Measurements from ENCODE around the gene PLXDC2. TPM values are rescaled to one million over a fixed set of nuclear protein-coding genes. Genes with fewer than 3 reads are reported as not detected.

Gene PLXDC2
- total RNA-seq, 2 experiments from 2014 or later: not detected

GRCh38 chr10:19966751-19967150, 150.5 kb downstream of the PLXDC2 start:
- no peaks in the 10 kb centered on the region for H3K4me1 Mint-ChIP-seq (ENCODE audit: low read depth)
- no peaks in the 10 kb centered on the region for H3K27me3 Mint-ChIP-seq (ENCODE audit: low read depth)
- no peak overlapping the region for H3K27ac Mint-ChIP-seq
- no peaks in the 10 kb centered on the region for H3K36me3 Mint-ChIP-seq (ENCODE audit: low read depth)
- H3K9me3 Mint-ChIP-seq: no peaks in the 10 kb centered on the region
- intact Hi-C loops (cut with micrococcal nuclease): no loop called here
- CTCF ChIA-PET: no interaction called here
- DNase-seq: no peak
- H3K4me3 Mint-ChIP-seq: no peak overlapping the region

- H3K27ac Mint-ChIP-seq: no peak overlapping the region
- CTCF ChIA-PET: no interaction called here
- H3K36me3 Mint-ChIP-seq (ENCODE audit: low read depth): no peaks in the 10 kb centered on the region
- H3K27me3 Mint-ChIP-seq (ENCODE audit: low read depth): no peaks in the 10 kb centered on the region
- no peaks in the 10 kb centered on the region for H3K4me1 Mint-ChIP-seq (ENCODE audit: low read depth)
- H3K4me3 Mint-ChIP-seq: no peak overlapping the region
- H3K9me3 Mint-ChIP-seq: no peaks in the 10 kb centered on the region
- intact Hi-C loops (cut with micrococcal nuclease): no loop called here
- no peak for DNase-seq
Observed at GRCh38 chr10:19967981-19968380, 151.7 kb downstream of the PLXDC2 start.

- no peak overlapping the region for H3K4me3 Mint-ChIP-seq
- CTCF ChIA-PET: no interaction called here
- H3K27me3 Mint-ChIP-seq (ENCODE audit: low read depth): no peaks in the 10 kb centered on the region
- no peak overlapping the region for H3K27ac Mint-ChIP-seq
- H3K4me1 Mint-ChIP-seq (ENCODE audit: low read depth): no peaks in the 10 kb centered on the region
- intact Hi-C loops (cut with micrococcal nuclease): no loop called here
- no peak for DNase-seq
- no peaks in the 10 kb centered on the region for H3K9me3 Mint-ChIP-seq
- no peaks in the 10 kb centered on the region for H3K36me3 Mint-ChIP-seq (ENCODE audit: low read depth)
Observed at GRCh38 chr10:19968745-19969144, 152.5 kb downstream of the PLXDC2 start.

DNA sequence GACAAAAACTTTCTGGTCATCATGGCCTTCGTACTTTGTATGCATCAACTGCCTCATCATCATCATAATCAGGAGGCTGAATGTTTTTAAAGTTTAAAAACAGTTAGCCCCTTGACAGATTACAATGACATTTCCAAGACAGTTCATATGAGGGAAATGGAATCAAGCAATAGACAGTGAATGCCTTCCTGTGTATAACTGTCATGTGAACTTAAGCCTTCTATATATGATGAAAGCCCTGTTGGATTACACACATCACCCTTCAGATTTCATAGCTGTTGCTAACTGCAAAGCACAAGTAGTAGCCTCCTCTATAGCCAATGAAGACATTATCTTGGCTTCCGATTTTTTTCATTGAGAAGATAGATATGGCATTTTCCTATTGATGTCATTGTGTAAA, 154.0 kb downstream of the PLXDC2 start:
- CTCF ChIA-PET: no interaction called here
- Mint-ChIP-seq H3K36me3 (ENCODE audit: low read depth) (no peaks in the 10 kb centered on the region), H3K27me3 (ENCODE audit: low read depth) (no peaks in the 10 kb centered on the region), H3K9me3 (no peaks in the 10 kb centered on the region), H3K4me3 (no peak overlapping the region), H3K27ac (no peak overlapping the region), H3K4me1 (ENCODE audit: low read depth) (no peaks in the 10 kb centered on the region)
- intact Hi-C loops (cut with micrococcal nuclease): no loop called here
- no peak for DNase-seq

- no peaks in the 10 kb centered on the region for H3K4me1 Mint-ChIP-seq (ENCODE audit: low read depth)
- H3K4me3 Mint-ChIP-seq: no peak overlapping the region
- CTCF ChIA-PET: no interaction called here
- no peak overlapping the region for H3K27ac Mint-ChIP-seq
- H3K9me3 Mint-ChIP-seq: no peaks in the 10 kb centered on the region
- no peak for DNase-seq
- intact Hi-C loops (cut with micrococcal nuclease): no loop called here
- no peaks in the 10 kb centered on the region for H3K36me3 Mint-ChIP-seq (ENCODE audit: low read depth)
- no peaks in the 10 kb centered on the region for H3K27me3 Mint-ChIP-seq (ENCODE audit: low read depth)
Observed at GRCh38 chr10:19970717-19971116, 154.5 kb downstream of the PLXDC2 start.

GRCh38 chr10:19971343-19972052, 155.3 kb downstream of the PLXDC2 start:
- CTCF ChIA-PET: interaction anchor here (0.6 kb wide), 1 partner anchor 108 kb away, joined by 3 read pairs; no protein-coding TSS in a partner anchor
- Mint-ChIP-seq H3K4me3 (no peak overlapping the region), H3K36me3 (ENCODE audit: low read depth) (no peaks in the 10 kb centered on the region), H3K9me3 (no peaks in the 10 kb centered on the region), H3K27me3 (ENCODE audit: low read depth) (no peaks in the 10 kb centered on the region), H3K4me1 (ENCODE audit: low read depth) (no peaks in the 10 kb centered on the region), H3K27ac (no peak overlapping the region)
- no peak for DNase-seq
- intact Hi-C loops (cut with micrococcal nuclease): no loop called here

GRCh38 chr10:19974138-19974537, 157.9 kb downstream of the PLXDC2 start:
- Mint-ChIP-seq H3K4me3 (no peak overlapping the region), H3K4me1 (ENCODE audit: low read depth) (no peaks in the 10 kb centered on the region), H3K9me3 (no peaks in the 10 kb centered on the region), H3K36me3 (ENCODE audit: low read depth) (no peaks in the 10 kb centered on the region), H3K27me3 (ENCODE audit: low read depth) (no peaks in the 10 kb centered on the region), H3K27ac (no peak overlapping the region)
- intact Hi-C loops (cut with micrococcal nuclease): no loop called here
- no peak for DNase-seq
- CTCF ChIA-PET: no interaction called here

DNA sequence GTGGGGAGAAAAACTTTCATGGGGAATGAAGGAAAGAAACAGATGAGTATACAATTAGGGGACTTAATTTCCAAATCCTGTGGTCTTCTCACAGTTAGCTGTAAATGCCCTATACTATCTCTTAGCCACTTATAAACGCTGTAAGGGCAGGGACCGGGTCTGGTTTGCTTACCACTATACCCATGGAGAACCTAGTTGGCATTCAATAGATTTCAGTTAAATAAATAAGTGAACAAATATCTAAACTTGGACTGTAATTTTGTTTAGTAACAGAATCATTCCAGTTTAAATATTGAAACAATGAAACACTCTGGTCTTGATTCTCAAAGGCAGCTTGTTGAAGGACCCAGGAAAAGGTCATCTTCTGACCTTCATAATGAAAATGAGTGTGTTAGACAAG, 158.3 kb downstream of the PLXDC2 start:
- Mint-ChIP-seq H3K9me3 (no peaks in the 10 kb centered on the region), H3K27me3 (ENCODE audit: low read depth) (no peaks in the 10 kb centered on the region), H3K27ac (no peak overlapping the region), H3K36me3 (ENCODE audit: low read depth) (no peaks in the 10 kb centered on the region), H3K4me1 (ENCODE audit: low read depth) (no peaks in the 10 kb centered on the region), H3K4me3 (no peak overlapping the region)
- intact Hi-C loops (cut with micrococcal nuclease): no loop called here
- CTCF ChIA-PET: no interaction called here
- no peak for DNase-seq

DNA sequence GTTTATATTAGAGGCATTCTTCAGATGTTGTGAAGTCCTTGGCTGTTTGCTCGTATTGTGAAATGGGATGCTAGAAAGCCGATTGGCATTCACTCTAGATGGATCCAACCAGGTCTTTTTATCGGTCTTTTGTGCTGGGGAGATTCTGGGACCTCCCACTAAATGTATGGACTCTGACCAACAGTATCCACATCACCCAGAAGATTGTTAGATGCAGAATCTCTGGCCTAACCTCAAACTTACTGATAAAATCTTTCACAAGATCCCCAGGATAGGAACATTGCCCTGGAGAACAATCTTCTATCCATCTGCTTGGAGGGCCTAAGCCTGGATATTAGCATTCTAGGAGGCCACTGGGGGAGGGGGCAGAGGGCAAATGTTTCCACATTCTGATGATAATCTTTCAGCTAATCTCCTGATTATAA, 160.9 kb downstream of the PLXDC2 start:
- DNase-seq: no peak
- H3K9me3 Mint-ChIP-seq: no peaks in the 10 kb centered on the region
- intact Hi-C loops (cut with micrococcal nuclease): no loop called here
- no peak overlapping the region for H3K27ac Mint-ChIP-seq
- CTCF ChIA-PET: no interaction called here
- H3K36me3 Mint-ChIP-seq (ENCODE audit: low read depth): no peaks in the 10 kb centered on the region
- no peaks in the 10 kb centered on the region for H3K27me3 Mint-ChIP-seq (ENCODE audit: low read depth)
- no peaks in the 10 kb centered on the region for H3K4me1 Mint-ChIP-seq (ENCODE audit: low read depth)
- H3K4me3 Mint-ChIP-seq: no peak overlapping the region

- H3K4me3 Mint-ChIP-seq: no peak overlapping the region
- CTCF ChIA-PET: no interaction called here
- no peak overlapping the region for H3K27ac Mint-ChIP-seq
- DNase-seq: no peak
- intact Hi-C loops (cut with micrococcal nuclease): no loop called here
- H3K36me3 Mint-ChIP-seq (ENCODE audit: low read depth): no peaks in the 10 kb centered on the region
- no peaks in the 10 kb centered on the region for H3K27me3 Mint-ChIP-seq (ENCODE audit: low read depth)
- no peaks in the 10 kb centered on the region for H3K9me3 Mint-ChIP-seq
- no peaks in the 10 kb centered on the region for H3K4me1 Mint-ChIP-seq (ENCODE audit: low read depth)
Observed at GRCh38 chr10:19979628-19980027, 163.4 kb downstream of the PLXDC2 start.

DNA sequence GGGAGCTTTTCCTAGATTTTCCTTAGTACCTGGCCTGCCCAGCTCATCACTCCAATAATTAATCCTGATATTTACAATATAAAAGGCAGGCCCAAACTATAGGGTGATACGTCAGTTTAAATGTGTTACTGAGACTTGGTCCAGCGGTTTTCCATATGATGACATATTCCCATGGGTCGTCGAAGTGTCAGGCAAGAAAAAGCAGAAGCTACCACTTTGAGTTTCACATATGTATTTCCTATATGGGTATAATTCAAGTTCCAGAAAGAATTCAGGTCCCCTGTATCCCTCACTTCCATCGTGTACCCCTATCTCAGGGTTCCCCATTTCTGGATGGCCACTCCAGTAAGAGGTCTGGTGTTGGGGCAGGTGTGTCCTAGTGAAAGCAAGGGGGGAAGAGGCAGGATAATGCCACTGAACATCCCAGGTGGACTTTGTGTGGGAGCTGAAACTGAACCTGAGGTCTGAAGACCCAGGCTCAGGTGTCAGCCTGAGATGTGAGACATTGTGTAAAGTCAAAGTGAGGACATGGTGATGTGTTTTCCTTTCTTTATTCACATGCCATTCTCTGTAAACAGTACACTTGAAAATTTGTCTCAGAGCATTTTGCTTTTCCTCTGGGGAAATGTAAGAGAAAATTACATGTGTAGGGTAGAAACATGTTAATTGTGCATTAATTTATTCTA, 167.8 kb downstream of the PLXDC2 start:
- Mint-ChIP-seq H3K27ac (no peak overlapping the region), H3K4me1 (ENCODE audit: low read depth) (no peaks in the 10 kb centered on the region), H3K27me3 (ENCODE audit: low read depth) (no peaks in the 10 kb centered on the region), H3K4me3 (no peak overlapping the region), H3K36me3 (ENCODE audit: low read depth) (no peaks in the 10 kb centered on the region), H3K9me3 (no peaks in the 10 kb centered on the region)
- CTCF ChIA-PET: no interaction called here
- DNase-seq: no peak
- intact Hi-C loops (cut with micrococcal nuclease): no loop called here

- CTCF ChIA-PET: no interaction called here
- intact Hi-C loops (cut with micrococcal nuclease): no loop called here
- H3K36me3 Mint-ChIP-seq (ENCODE audit: low read depth): no peaks in the 10 kb centered on the region
Observed at GRCh38 chr10:19985745-19986144, 169.5 kb downstream of the PLXDC2 start.

GRCh38 chr10:19986591-19986990, 170.4 kb downstream of the PLXDC2 start:
- H3K4me1 Mint-ChIP-seq (ENCODE audit: low read depth): no peaks in the 10 kb centered on the region
- H3K9me3 Mint-ChIP-seq: no peaks in the 10 kb centered on the region
- no peak overlapping the region for H3K4me3 Mint-ChIP-seq
- H3K27ac Mint-ChIP-seq: no peak overlapping the region
- no peak for DNase-seq
- intact Hi-C loops (cut with micrococcal nuclease): no loop called here
- H3K27me3 Mint-ChIP-seq (ENCODE audit: low read depth): no peaks in the 10 kb centered on the region
- H3K36me3 Mint-ChIP-seq (ENCODE audit: low read depth): no peaks in the 10 kb centered on the region
- CTCF ChIA-PET: no interaction called here

More at GRCh38 chr10:19985745-19986144, 169.5 kb downstream of the PLXDC2 start:
- H3K4me1 Mint-ChIP-seq (ENCODE audit: low read depth): no peaks in the 10 kb centered on the region
- H3K27me3 Mint-ChIP-seq (ENCODE audit: low read depth): no peaks in the 10 kb centered on the region
- no peak for DNase-seq
- no peak overlapping the region for H3K27ac Mint-ChIP-seq
- H3K4me3 Mint-ChIP-seq: no peak overlapping the region
- H3K9me3 Mint-ChIP-seq: no peaks in the 10 kb centered on the region

All from activated naive CD4-positive, alpha-beta T cell treated with anti-CD3 and anti-CD28 coated beads for 36 hours (primary cell).